ENCODE measurements around the gene ARID1B.
A peak's percentile ranks its signal among the peaks of the same experiment; 100 is the strongest.

ARID1B gene

DNA sequence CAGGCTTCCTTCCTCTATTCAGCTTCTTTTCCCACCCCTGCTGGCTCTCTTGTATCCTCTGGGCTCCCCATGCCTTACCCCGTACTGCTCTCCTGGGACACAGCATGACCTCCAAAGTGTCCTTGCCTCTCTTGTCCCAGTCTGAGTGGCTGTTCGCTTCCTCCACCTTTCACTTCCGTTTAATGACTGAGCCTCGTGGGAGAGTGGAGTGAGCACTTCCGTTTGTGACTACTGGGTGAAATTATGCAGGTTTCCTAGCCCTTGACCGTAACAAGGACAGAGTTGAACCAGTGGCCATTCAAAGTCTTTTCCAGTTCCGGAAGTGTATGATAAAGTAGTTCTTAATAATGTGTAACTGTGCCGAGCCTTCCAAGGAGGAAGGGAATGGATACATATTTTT is 109.2 kb downstream of the ARID1B start:
- Histone ChIP-seq H3K4me1 (ENCODE audit: insufficient read depth, low read length, severe bottlenecking) (peaks cover 69% of the 10 kb centered on the region), H3K9me3 (ENCODE audit: low read length) (no peaks in the 10 kb centered on the region), H3K4me3 (ENCODE audit: low read depth, low read length, poor library complexity, severe bottlenecking) (peak overlapping the region; percentile 46), H3K9ac (ENCODE audit: low read length) (peak overlapping the region; percentile 51; the same call in 1 of the 2 replicates), H3K4me2 (ENCODE audit: low read length) (peak overlapping the region; percentile 72), H3F3A (ENCODE audit: insufficient read depth, low read length) (no peaks in the 10 kb centered on the region), H3K9me2 (ENCODE audit: low read depth, low read length) (no peaks in the 10 kb centered on the region), H3K27ac (ENCODE audit: low read depth, low read length, poor library complexity, severe bottlenecking) (peak overlapping the region; percentile 88), H2AFZ (ENCODE audit: low read length) (no peak overlapping the region), H3K36me3 (ENCODE audit: insufficient read depth, low read length) (no peaks in the 10 kb centered on the region), H3K79me2 (ENCODE audit: insufficient read depth, low read length) (peaks cover 97% of the 10 kb centered on the region), H3K27me3 (ENCODE audit: insufficient read depth, low read length) (no peaks in the 10 kb centered on the region), H4K20me1 (ENCODE audit: insufficient read depth, low read length) (no peaks in the 10 kb centered on the region)
- TF ChIP-seq, protein P1, sequence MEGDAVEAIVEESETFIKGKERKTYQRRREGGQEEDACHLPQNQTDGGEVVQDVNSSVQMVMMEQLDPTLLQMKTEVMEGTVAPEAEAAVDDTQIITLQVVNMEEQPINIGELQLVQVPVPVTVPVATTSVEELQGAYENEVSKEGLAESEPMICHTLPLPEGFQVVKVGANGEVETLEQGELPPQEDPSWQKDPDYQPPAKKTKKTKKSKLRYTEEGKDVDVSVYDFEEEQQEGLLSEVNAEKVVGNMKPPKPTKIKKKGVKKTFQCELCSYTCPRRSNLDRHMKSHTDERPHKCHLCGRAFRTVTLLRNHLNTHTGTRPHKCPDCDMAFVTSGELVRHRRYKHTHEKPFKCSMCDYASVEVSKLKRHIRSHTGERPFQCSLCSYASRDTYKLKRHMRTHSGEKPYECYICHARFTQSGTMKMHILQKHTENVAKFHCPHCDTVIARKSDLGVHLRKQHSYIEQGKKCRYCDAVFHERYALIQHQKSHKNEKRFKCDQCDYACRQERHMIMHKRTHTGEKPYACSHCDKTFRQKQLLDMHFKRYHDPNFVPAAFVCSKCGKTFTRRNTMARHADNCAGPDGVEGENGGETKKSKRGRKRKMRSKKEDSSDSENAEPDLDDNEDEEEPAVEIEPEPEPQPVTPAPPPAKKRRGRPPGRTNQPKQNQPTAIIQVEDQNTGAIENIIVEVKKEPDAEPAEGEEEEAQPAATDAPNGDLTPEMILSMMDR (IDR thresholded peaks at IDR 0.05; ENCODE audit: low read length): no peak
- no peak for TF ChIP-seq EZH2 (IDR thresholded peaks at IDR 0.05; ENCODE audit: borderline replicate concordance, low read length)

DNA sequence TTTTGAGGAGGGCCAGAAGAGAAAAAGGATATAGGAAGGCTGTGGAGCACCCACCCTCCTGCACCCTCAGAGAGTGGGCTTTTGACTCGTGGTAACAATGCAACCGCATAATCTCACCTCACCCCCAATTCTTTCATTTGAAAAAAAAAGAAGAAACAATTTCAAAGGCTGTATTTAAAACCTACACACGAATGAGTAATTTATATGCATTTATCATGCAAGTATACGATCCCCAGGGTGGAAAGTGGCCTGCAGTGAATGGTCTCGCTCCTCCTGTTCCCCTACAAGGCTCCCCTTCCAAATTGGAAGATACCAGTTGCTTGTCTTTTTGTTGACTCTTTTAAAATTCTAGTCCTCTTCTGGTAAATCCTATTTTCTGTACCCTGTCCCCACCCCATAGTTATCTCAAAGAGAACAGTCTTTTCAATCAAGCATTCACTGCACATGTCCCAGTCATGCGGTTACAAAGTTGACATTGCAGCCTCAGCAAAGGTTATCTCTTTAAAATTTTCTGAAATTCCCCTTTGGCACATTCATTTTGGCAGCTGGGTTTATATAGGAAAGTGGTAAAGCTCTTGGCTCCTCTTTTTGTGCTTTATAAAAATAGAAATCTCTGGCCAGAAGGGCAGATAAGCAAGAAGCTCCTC is 110.6 kb downstream of the ARID1B start:
- peaks cover 97% of the 10 kb centered on the region for H3K79me2 ChIP-seq (ENCODE audit: insufficient read depth, low read length)
- no peak for TF ChIP-seq EZH2 (IDR thresholded peaks at IDR 0.05; ENCODE audit: borderline replicate concordance, low read length)
- TF ChIP-seq, protein P1 (IDR thresholded peaks at IDR 0.05; ENCODE audit: low read length): no peak
- no peak overlapping the region for H3K4me3 ChIP-seq (ENCODE audit: low read depth, low read length, poor library complexity, severe bottlenecking)
- no peaks in the 10 kb centered on the region for H3K9me3 ChIP-seq (ENCODE audit: low read length)
- no peaks in the 10 kb centered on the region for H3K9me2 ChIP-seq (ENCODE audit: low read depth, low read length)
- H3K27me3 ChIP-seq (ENCODE audit: insufficient read depth, low read length): no peaks in the 10 kb centered on the region
- H3K4me2 ChIP-seq (ENCODE audit: low read length): no peak overlapping the region
- no peaks in the 10 kb centered on the region for H4K20me1 ChIP-seq (ENCODE audit: insufficient read depth, low read length)
- H3K36me3 ChIP-seq (ENCODE audit: insufficient read depth, low read length): no peaks in the 10 kb centered on the region
- peaks cover 55% of the 10 kb centered on the region for H3K4me1 ChIP-seq (ENCODE audit: insufficient read depth, low read length, severe bottlenecking)
- no peak overlapping the region for H3K27ac ChIP-seq (ENCODE audit: low read depth, low read length, poor library complexity, severe bottlenecking)
- no peak overlapping the region for H3K9ac ChIP-seq (ENCODE audit: low read length)
- no peaks in the 10 kb centered on the region for H3F3A ChIP-seq (ENCODE audit: insufficient read depth, low read length)
- H2AFZ ChIP-seq (ENCODE audit: low read length): no peak overlapping the region

DNA sequence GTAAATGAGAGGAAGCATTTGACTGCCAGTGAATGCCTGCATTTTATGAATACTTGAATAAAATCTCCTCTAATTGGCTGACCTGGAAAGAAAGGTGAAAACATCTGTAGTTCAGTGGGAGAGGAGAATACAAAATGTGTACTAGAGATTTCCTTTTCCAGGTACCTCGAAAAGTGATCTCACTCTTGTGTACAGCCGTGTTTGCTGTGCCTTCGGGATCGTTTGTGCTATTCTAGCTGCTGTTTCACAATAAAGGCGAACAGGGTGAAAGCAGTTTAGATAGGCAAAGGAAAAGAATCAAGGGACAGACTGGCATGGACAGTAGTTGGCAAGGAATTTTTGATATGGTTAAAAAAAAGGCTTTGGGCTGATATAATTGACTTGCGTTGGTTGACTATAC is 112.3 kb downstream of the ARID1B start:
- no peaks in the 10 kb centered on the region for H3F3A ChIP-seq (ENCODE audit: insufficient read depth, low read length)
- no peak overlapping the region for H3K27ac ChIP-seq (ENCODE audit: low read depth, low read length, poor library complexity, severe bottlenecking)
- no peak overlapping the region for H3K9ac ChIP-seq (ENCODE audit: low read length)
- no peaks in the 10 kb centered on the region for H4K20me1 ChIP-seq (ENCODE audit: insufficient read depth, low read length)
- peaks cover 38% of the 10 kb centered on the region for H3K4me1 ChIP-seq (ENCODE audit: insufficient read depth, low read length, severe bottlenecking)
- no peaks in the 10 kb centered on the region for H3K36me3 ChIP-seq (ENCODE audit: insufficient read depth, low read length)
- no peak overlapping the region for H3K4me3 ChIP-seq (ENCODE audit: low read depth, low read length, poor library complexity, severe bottlenecking)
- H3K79me2 ChIP-seq (ENCODE audit: insufficient read depth, low read length): peaks cover 98% of the 10 kb centered on the region
- no peaks in the 10 kb centered on the region for H3K27me3 ChIP-seq (ENCODE audit: insufficient read depth, low read length)
- H3K9me3 ChIP-seq (ENCODE audit: low read length): no peaks in the 10 kb centered on the region
- TF ChIP-seq, protein P1 (IDR thresholded peaks at IDR 0.05; ENCODE audit: low read length): no peak
- TF ChIP-seq EZH2 (IDR thresholded peaks at IDR 0.05; ENCODE audit: borderline replicate concordance, low read length): no peak
- H3K4me2 ChIP-seq (ENCODE audit: low read length): no peak overlapping the region
- no peaks in the 10 kb centered on the region for H3K9me2 ChIP-seq (ENCODE audit: low read depth, low read length)
- no peak overlapping the region for H2AFZ ChIP-seq (ENCODE audit: low read length)

Measured in OCI-LY1 (cell line).